Activated naive CD8-positive, alpha-beta T cell (primary cell): ENCODE measurements around the gene AKT1S1.
A peak's percentile ranks its signal among the peaks of the same experiment; 100 is the strongest.

ENCODE experiments used
- H3K27ac Mint-ChIP-seq: one replicate; pipeline ENCODE4 v1.8.0; 2021; ENCODE audit warnings: mixed read lengths
- H3K27me3 Mint-ChIP-seq: one replicate; pipeline ENCODE4 v1.8.0; 2021; ENCODE audit warnings: mixed read lengths
- H3K36me3 Mint-ChIP-seq: one replicate; pipeline ENCODE4 v1.8.0; 2021; ENCODE audit warnings: mixed read lengths
- H3K4me1 Mint-ChIP-seq: one replicate; pipeline ENCODE4 v1.8.0; 2021; ENCODE audit warnings: low read depth, mixed read lengths
- H3K4me3 Mint-ChIP-seq: one replicate; pipeline ENCODE4 v1.8.0; 2021; ENCODE audit warnings: mild to moderate bottlenecking, mixed read lengths
- H3K9me3 Mint-ChIP-seq: one replicate; pipeline ENCODE4 v1.8.0; 2021; ENCODE audit warnings: low read depth, mixed read lengths

Gene AKT1S1

GRCh38 chr19:49869484-49870308 lies 7.5 kb downstream of the AKT1S1 start:
- Mint-ChIP-seq H3K36me3 (no peaks in the 10 kb centered on the region), H3K27ac (peak overlapping the region; percentile 87), H3K4me1 (peaks cover 38% of the 10 kb centered on the region), H3K9me3 (no peaks in the 10 kb centered on the region), H3K4me3 (peak overlapping the region; percentile 84), H3K27me3 (no peaks in the 10 kb centered on the region)

DNA sequence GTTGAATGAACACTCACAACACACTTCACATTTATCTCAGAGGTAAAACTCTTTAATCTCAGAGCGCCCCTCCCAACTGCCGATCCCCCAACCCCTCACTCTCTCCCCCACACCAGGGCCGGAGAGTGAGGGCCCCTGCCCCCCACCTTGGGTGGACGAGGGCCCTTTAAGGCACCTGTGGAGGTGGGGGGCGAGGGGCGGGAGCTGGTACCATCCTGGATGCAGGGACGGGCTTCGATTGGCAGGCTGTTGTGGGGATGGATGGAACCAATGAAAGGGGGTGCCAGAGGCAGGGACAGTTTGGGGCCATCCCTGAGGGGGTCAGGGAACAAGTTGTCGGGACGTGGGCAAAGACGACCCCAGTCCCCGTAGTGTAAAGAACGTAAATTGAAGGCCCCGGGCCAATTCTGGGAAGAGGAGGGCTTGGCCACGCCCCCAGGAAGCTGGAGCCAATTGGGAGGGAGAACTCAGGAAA lies 8.1 kb downstream of the AKT1S1 start:
- no peak overlapping the region for H3K4me3 Mint-ChIP-seq
- H3K27me3 Mint-ChIP-seq: no peaks in the 10 kb centered on the region
- H3K4me1 Mint-ChIP-seq: peaks cover 36% of the 10 kb centered on the region
- H3K36me3 Mint-ChIP-seq: no peaks in the 10 kb centered on the region
- H3K9me3 Mint-ChIP-seq: no peaks in the 10 kb centered on the region
- peak overlapping the region; percentile 50 for H3K27ac Mint-ChIP-seq

GRCh38 chr19:49866933-49867782 lies 10.0 kb downstream of the AKT1S1 start, which contains the start of gene PNKP:
Gene PNKP (minus strand): TSS chr19:49867576. CDS start chr19:49867204, 372 bp downstream.
- no peaks in the 10 kb centered on the region for H3K9me3 Mint-ChIP-seq
- peaks cover 41% of the 10 kb centered on the region for H3K4me1 Mint-ChIP-seq
- no peak within 1 kb of the TSS for H3K4me3 Mint-ChIP-seq
- H3K36me3 Mint-ChIP-seq: peaks cover 3% of the 10 kb centered on the region
- H3K27me3 Mint-ChIP-seq: no peaks in the 10 kb centered on the region
- peak within 1 kb of the TSS; percentile 97 for H3K27ac Mint-ChIP-seq

- H3K27ac Mint-ChIP-seq: no peak overlapping the region
These were observed 12.3 kb downstream of the AKT1S1 start for GRCh38 chr19:49864890-49865289.

DNA sequence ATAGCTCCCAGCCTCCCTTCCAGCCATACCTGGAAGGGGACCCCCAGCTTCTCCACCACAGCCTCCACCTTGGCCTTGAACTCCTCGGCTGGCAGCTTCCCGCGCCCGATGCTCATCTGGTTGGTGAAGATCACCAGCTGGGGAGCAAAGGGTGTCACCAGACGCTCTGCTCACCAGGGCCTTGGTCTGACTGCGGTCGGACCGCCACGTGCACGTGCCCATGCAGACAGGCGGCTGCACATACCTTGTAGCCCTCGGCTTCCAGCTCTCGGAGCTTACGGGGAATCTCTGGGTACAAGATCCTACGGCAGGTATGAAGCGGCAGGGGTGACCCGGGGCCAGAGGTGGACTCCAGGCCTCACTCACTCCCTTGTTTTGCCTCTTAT lies 13.2 kb downstream of the AKT1S1 start:
- Mint-ChIP-seq H3K36me3 (peaks cover 3% of the 10 kb centered on the region), H3K4me1 (peaks cover 33% of the 10 kb centered on the region), H3K4me3 (no peak overlapping the region)

More at GRCh38 chr19:49864890-49865289, 12.3 kb downstream of the AKT1S1 start:
- Mint-ChIP-seq H3K4me3 (peak overlapping the region; percentile 70), H3K27me3 (no peaks in the 10 kb centered on the region), H3K36me3 (peaks cover 3% of the 10 kb centered on the region), H3K4me1 (peaks cover 33% of the 10 kb centered on the region), H3K9me3 (no peaks in the 10 kb centered on the region)

GRCh38 chr19:49863254-49863934 lies 13.8 kb downstream of the AKT1S1 start:
- Mint-ChIP-seq H3K9me3 (no peaks in the 10 kb centered on the region), H3K4me1 (peaks cover 29% of the 10 kb centered on the region), H3K27ac (no peak overlapping the region), H3K4me3 (no peak overlapping the region), H3K27me3 (no peaks in the 10 kb centered on the region), H3K36me3 (peaks cover 3% of the 10 kb centered on the region)

More for the DNA sequence above, 13.2 kb downstream of the AKT1S1 start:
- Mint-ChIP-seq H3K9me3 (no peaks in the 10 kb centered on the region), H3K27ac (no peak overlapping the region), H3K27me3 (no peaks in the 10 kb centered on the region)

DNA sequence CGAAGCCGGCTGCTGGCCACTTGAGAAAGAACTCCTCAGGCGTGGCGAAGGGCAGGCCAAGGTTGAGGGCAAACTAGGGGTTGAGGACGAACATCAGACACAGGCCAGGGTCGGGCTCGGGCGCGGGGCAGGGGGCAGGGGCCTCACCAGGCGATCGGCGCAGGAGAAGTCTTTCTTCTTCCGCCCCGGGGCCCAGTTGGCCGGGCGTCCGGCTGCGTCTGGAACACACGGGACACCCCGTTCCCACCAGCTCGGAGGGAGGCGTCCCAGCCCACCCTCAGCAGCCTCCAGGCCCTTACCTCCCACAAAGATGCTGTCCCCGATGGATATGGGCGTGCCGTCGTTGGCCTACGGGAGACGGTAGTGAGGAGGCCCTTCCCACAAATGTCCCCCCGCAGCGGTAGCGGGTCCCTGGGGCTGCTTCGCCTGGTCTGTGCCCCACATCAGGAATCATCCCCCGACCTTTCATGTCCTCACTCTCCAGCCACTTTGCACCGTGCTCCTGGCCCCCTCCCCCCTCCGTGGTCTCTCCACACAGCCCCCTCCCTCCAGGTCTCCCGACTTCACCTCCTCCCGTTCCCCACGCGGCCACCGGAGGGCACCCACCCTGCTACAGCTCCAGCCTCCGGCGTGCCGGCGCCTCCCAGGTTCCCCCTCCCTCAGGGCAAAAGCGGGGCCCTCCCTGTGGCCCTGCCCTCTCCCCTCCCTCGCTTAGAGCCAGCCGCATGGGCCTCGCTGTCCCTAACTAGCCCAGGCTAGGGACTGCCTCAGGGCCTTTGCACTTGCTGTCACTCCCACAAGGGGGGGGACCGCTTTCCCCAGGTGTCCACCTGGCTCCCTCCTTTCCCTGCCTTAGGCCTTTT lies 14.5 kb downstream of the AKT1S1 start:
- no peak overlapping the region for H3K27ac Mint-ChIP-seq
- H3K4me3 Mint-ChIP-seq: no peak overlapping the region
- H3K27me3 Mint-ChIP-seq: no peaks in the 10 kb centered on the region
- H3K4me1 Mint-ChIP-seq: peaks cover 25% of the 10 kb centered on the region
- peaks cover 3% of the 10 kb centered on the region for H3K36me3 Mint-ChIP-seq
- H3K9me3 Mint-ChIP-seq: no peaks in the 10 kb centered on the region

GRCh38 chr19:49861541-49862378 lies 15.4 kb downstream of the AKT1S1 start:
- no peak overlapping the region for H3K27ac Mint-ChIP-seq
- no peaks in the 10 kb centered on the region for H3K9me3 Mint-ChIP-seq
- H3K27me3 Mint-ChIP-seq: no peaks in the 10 kb centered on the region
- H3K4me1 Mint-ChIP-seq: peaks cover 22% of the 10 kb centered on the region
- H3K4me3 Mint-ChIP-seq: no peak overlapping the region
- H3K36me3 Mint-ChIP-seq: peaks cover 3% of the 10 kb centered on the region

- Mint-ChIP-seq H3K36me3 (peaks cover 3% of the 10 kb centered on the region), H3K4me1 (peaks cover 16% of the 10 kb centered on the region), H3K9me3 (no peaks in the 10 kb centered on the region), H3K27me3 (no peaks in the 10 kb centered on the region), H3K27ac (no peak overlapping the region), H3K4me3 (no peak overlapping the region)
These were observed 16.0 kb downstream of the AKT1S1 start for GRCh38 chr19:49861107-49861506.

- no peak overlapping the region for H3K27ac Mint-ChIP-seq
- H3K36me3 Mint-ChIP-seq: peaks cover 3% of the 10 kb centered on the region
- H3K9me3 Mint-ChIP-seq: no peaks in the 10 kb centered on the region
These were observed 16.6 kb downstream of the AKT1S1 start for GRCh38 chr19:49860336-49861102.

DNA sequence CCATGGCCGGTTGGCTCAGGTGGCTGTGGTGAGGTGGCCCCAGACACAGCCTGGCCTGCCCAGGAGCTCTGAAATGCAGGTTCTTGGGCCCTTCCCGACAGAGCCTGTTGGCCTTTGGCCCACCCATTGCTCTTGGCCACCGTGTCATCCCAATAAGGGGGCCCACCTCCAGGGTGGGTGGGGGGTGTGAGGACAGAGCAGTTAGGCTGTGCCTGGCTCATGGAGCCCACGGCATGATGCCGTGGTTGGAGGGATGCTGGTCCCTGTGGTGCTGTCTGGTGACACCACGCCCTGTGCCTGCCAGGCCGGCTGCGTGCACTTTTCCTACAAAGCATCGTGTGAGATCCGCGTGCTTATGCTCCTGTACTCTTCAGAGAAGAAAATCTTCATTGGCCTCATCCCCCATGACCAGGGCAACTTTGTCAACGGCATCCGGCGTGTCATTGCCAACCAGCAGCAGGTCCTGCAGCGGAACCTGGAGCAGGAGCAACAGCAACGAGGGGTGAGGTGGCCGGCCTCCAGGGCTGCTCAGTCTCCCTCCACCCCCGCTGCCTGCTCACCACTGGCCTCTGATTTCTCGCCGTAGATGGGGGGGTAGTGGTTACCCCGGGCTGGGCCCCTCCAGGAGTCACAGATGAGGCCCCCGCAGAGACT lies 17.3 kb downstream of the AKT1S1 start:
- no peak overlapping the region for H3K4me3 Mint-ChIP-seq
- H3K27ac Mint-ChIP-seq: no peak overlapping the region
- no peaks in the 10 kb centered on the region for H3K9me3 Mint-ChIP-seq
- peaks cover 5% of the 10 kb centered on the region for H3K4me1 Mint-ChIP-seq
- peaks cover 3% of the 10 kb centered on the region for H3K36me3 Mint-ChIP-seq
- no peaks in the 10 kb centered on the region for H3K27me3 Mint-ChIP-seq

More at GRCh38 chr19:49860336-49861102, 16.6 kb downstream of the AKT1S1 start:
- Mint-ChIP-seq H3K4me1 (peaks cover 10% of the 10 kb centered on the region), H3K27me3 (no peaks in the 10 kb centered on the region), H3K4me3 (no peak overlapping the region)
